ENCODE measurements around the gene FAM240A. TPM values are rescaled to one million over a fixed set of nuclear protein-coding genes. Genes with fewer than 3 reads are reported as not detected.

Gene FAM240A
- total RNA-seq, 1 experiment from 2014 or later = not detected

DNA sequence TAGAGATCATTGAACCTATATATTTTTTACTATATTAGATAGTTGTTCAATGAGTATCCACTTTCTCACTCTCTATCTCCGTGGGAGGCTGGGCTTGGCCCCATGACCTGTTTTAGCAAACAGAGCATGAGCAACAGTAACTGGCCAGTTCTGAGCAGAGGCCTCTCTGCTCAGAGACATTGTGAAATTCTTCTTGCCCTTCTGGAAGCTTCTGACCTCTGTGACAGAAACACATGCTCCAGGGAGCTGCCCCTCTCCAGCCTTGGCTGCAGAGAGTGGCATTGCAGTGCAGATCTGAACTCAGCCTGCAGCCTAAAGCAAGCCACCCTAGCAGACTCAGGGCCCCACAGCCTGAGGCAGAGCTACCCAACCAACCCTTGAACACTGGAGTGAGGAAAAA, 20.5 kb downstream of the FAM240A start:
- intact Hi-C loops (cut with micrococcal nuclease; ENCODE audit: unreplicated experiment) = no loop called here
- Histone ChIP-seq H4K20me1 (ENCODE audit: insufficient read depth) (no peaks in the 10 kb centered on the region), H3K79me2 (ENCODE audit: low read depth) (no peaks in the 10 kb centered on the region), H3K36me3 (ENCODE audit: low read depth) (no peaks in the 10 kb centered on the region), H3K27me3 (ENCODE audit: insufficient read depth, low read depth) (no peaks in the 10 kb centered on the region), H3F3A (ENCODE audit: insufficient read depth, low read depth) (no peaks in the 10 kb centered on the region), H3K27ac (no peak overlapping the region), H3K4me3 (no peak overlapping the region), H2AFZ (no peak overlapping the region), H3K9me2 (ENCODE audit: insufficient read depth) (no peaks in the 10 kb centered on the region), H3K4me2 (no peak overlapping the region), H3K4me1 (replicated peaks; ENCODE audit: insufficient read depth) (no peaks in the 10 kb centered on the region), H3K9me3 (ENCODE audit: insufficient read depth, low read depth) (no peaks in the 10 kb centered on the region)
- ChIA-PET POLR2A (ENCODE audit: unreplicated experiment) (no interaction called here), CTCF (interaction anchor here (1.0 kb wide), 1 partner anchor 145 kb away, joined by 3 read pairs; no protein-coding TSS in a partner anchor)
- no peak for TF ChIP-seq EZH2 (IDR thresholded peaks at IDR 0.05; ENCODE audit: low read depth)
- TF ChIP-seq, protein P1, sequence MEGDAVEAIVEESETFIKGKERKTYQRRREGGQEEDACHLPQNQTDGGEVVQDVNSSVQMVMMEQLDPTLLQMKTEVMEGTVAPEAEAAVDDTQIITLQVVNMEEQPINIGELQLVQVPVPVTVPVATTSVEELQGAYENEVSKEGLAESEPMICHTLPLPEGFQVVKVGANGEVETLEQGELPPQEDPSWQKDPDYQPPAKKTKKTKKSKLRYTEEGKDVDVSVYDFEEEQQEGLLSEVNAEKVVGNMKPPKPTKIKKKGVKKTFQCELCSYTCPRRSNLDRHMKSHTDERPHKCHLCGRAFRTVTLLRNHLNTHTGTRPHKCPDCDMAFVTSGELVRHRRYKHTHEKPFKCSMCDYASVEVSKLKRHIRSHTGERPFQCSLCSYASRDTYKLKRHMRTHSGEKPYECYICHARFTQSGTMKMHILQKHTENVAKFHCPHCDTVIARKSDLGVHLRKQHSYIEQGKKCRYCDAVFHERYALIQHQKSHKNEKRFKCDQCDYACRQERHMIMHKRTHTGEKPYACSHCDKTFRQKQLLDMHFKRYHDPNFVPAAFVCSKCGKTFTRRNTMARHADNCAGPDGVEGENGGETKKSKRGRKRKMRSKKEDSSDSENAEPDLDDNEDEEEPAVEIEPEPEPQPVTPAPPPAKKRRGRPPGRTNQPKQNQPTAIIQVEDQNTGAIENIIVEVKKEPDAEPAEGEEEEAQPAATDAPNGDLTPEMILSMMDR (conservative IDR thresholded peaks at IDR 0.05) = no peak
- BruUV-seq (replicated peaks) = no TSS peak
- DNase-seq = no peak

DNA sequence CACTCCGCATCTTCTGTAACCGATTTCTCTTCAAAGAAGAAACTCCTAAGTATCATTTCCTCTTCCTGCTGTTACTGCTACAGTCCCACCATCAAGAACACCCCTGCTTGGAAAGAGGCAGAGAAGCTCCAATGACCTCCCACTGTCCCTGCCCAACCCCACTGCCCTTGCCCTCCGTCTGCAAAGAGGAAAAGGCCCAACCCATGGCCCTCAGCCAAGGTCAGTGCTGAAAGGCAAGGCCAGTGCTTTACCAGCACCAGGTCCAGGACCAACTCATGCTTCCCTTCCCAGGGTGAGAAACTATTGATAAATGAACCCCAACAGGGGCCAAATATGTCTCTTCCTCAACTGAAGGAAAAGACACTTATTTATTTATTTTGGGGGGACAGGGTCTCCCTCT, 22.5 kb downstream of the FAM240A start:
- Histone ChIP-seq H3K4me3 (no peak overlapping the region), H3F3A (ENCODE audit: insufficient read depth, low read depth) (no peaks in the 10 kb centered on the region), H3K36me3 (ENCODE audit: low read depth) (no peaks in the 10 kb centered on the region), H3K9me2 (ENCODE audit: insufficient read depth) (no peaks in the 10 kb centered on the region), H3K9me3 (ENCODE audit: insufficient read depth, low read depth) (no peaks in the 10 kb centered on the region), H3K4me2 (no peak overlapping the region), H3K27ac (no peak overlapping the region), H3K27me3 (ENCODE audit: insufficient read depth, low read depth) (no peaks in the 10 kb centered on the region), H3K79me2 (ENCODE audit: low read depth) (no peaks in the 10 kb centered on the region), H4K20me1 (ENCODE audit: insufficient read depth) (no peaks in the 10 kb centered on the region), H3K4me1 (replicated peaks; ENCODE audit: insufficient read depth) (no peaks in the 10 kb centered on the region), H2AFZ (no peak overlapping the region)
- no peak for DNase-seq
- no peak for TF ChIP-seq EZH2 (IDR thresholded peaks at IDR 0.05; ENCODE audit: low read depth)
- TF ChIP-seq, protein P1 (conservative IDR thresholded peaks at IDR 0.05) = no peak
- CTCF ChIA-PET = no interaction called here
- intact Hi-C loops (cut with micrococcal nuclease; ENCODE audit: unreplicated experiment) = no loop called here
- POLR2A ChIA-PET (ENCODE audit: unreplicated experiment) = no interaction called here
- BruUV-seq (replicated peaks) = no TSS peak

DNA sequence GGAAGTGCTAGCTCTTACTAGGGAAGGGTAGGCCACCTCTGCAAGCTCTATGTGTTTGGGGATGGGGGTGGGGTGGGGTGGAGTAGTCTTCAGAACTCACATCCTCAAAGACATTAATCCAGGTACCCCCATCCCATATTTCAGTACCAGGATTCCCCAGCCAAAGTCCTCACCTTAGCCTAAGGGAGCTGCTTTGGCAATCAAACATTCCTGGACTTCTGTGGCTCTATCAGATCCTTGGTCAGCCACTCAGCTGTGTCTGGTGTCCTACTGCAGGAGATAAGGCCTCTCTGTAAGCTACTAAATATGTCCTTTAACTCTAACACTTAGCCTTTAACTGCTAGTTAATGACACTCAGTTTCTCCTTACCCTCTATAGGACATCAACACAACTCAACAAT, 26.9 kb downstream of the FAM240A start:
- no peak overlapping the region for H3K4me2 ChIP-seq
- no peak overlapping the region for H2AFZ ChIP-seq
- no peaks in the 10 kb centered on the region for H3K9me3 ChIP-seq (ENCODE audit: insufficient read depth, low read depth)
- H3F3A ChIP-seq (ENCODE audit: insufficient read depth, low read depth) = no peaks in the 10 kb centered on the region
- TF ChIP-seq, protein P1 (conservative IDR thresholded peaks at IDR 0.05) = no peak
- no peak for TF ChIP-seq EZH2 (IDR thresholded peaks at IDR 0.05; ENCODE audit: low read depth)
- no peaks in the 10 kb centered on the region for H3K36me3 ChIP-seq (ENCODE audit: low read depth)
- intact Hi-C loops (cut with micrococcal nuclease; ENCODE audit: unreplicated experiment) = no loop called here
- CTCF ChIA-PET = no interaction called here
- POLR2A ChIA-PET (ENCODE audit: unreplicated experiment) = interaction anchor here (0.6 to 0.7 kb wide), 3 partner anchors 69 to 1013 kb away, joined by 3 to 7 read pairs (median 5); no protein-coding TSS in a partner anchor
- no peak overlapping the region for H3K4me3 ChIP-seq
- H3K79me2 ChIP-seq (ENCODE audit: low read depth) = no peaks in the 10 kb centered on the region
- DNase-seq = no peak
- no peaks in the 10 kb centered on the region for H4K20me1 ChIP-seq (ENCODE audit: insufficient read depth)
- peaks cover 7% of the 10 kb centered on the region; the same call in 1 of the 2 replicates for H3K4me1 ChIP-seq (replicated peaks; ENCODE audit: insufficient read depth)
- H3K27me3 ChIP-seq (ENCODE audit: insufficient read depth, low read depth) = no peaks in the 10 kb centered on the region
- no peaks in the 10 kb centered on the region for H3K9me2 ChIP-seq (ENCODE audit: insufficient read depth)
- no peak overlapping the region for H3K27ac ChIP-seq
- no TSS peak for BruUV-seq (replicated peaks)
